ENCODE data around the gene RNF11. TPM values are rescaled to one million over a fixed set of nuclear protein-coding genes. Genes with fewer than 3 reads are reported as not detected.

Gene RNF11
- total RNA-seq, 1 experiment from 2014 or later = 67.5 TPM

DNA sequence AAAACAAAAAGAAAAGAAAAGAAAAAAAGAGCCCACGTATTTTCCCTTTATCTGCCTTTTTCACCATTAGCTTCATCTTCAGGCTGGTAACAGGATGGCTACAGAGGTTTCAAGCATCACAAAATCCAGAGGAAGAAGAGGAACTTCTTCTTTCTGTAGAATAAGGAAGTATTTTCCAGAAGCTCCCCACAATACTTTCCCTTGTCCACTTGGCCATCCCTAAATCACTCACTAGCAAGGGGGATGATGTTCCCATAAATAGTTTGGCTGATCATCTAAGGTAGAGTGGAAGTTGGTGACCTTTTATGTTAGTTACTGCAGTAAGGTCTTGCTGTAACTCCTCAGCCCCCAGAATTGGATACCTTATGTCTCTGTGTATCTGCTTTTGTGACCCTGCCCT is 45.1 kb upstream of the RNF11 start:
- intact Hi-C loops (cut with micrococcal nuclease; ENCODE audit: unreplicated experiment) = loop anchor here (2.0 to 5.0 kb wide), 2 partner anchors 104 to 106 kb away; no protein-coding TSS in a partner anchor
- no peaks in the 10 kb centered on the region for H3K9me3 ChIP-seq (ENCODE audit: low read depth, low read length, poor library complexity, severe bottlenecking)
- BruUV-seq (replicated peaks) = no TSS peak
- TF ChIP-seq, protein P1, sequence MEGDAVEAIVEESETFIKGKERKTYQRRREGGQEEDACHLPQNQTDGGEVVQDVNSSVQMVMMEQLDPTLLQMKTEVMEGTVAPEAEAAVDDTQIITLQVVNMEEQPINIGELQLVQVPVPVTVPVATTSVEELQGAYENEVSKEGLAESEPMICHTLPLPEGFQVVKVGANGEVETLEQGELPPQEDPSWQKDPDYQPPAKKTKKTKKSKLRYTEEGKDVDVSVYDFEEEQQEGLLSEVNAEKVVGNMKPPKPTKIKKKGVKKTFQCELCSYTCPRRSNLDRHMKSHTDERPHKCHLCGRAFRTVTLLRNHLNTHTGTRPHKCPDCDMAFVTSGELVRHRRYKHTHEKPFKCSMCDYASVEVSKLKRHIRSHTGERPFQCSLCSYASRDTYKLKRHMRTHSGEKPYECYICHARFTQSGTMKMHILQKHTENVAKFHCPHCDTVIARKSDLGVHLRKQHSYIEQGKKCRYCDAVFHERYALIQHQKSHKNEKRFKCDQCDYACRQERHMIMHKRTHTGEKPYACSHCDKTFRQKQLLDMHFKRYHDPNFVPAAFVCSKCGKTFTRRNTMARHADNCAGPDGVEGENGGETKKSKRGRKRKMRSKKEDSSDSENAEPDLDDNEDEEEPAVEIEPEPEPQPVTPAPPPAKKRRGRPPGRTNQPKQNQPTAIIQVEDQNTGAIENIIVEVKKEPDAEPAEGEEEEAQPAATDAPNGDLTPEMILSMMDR (conservative IDR thresholded peaks at IDR 0.05; ENCODE audit: low read depth, low read length) = no peak
- TF ChIP-seq EZH2 (IDR thresholded peaks at IDR 0.05; ENCODE audit: borderline replicate concordance, low read depth, low read length, poor library complexity, severe bottlenecking) = no peak
- no peak overlapping the region for H3K4me3 ChIP-seq (ENCODE audit: low read depth, low read length, poor library complexity, severe bottlenecking)
- no peaks in the 10 kb centered on the region for H3K27me3 ChIP-seq (replicated peaks; ENCODE audit: insufficient read depth, low read depth, low read length, poor library complexity)
- no peak for DNase-seq (ENCODE audit: low spot score)
- no peak overlapping the region for H3K27ac ChIP-seq (ENCODE audit: low read depth, low read length, poor library complexity, severe bottlenecking)
- no peaks in the 10 kb centered on the region for H3K36me3 ChIP-seq (ENCODE audit: insufficient read depth, low read length, poor library complexity, severe bottlenecking)
- ChIA-PET POLR2A (ENCODE audit: low non-redundant PET) (no interaction called here), CTCF (interaction anchor here (0.6 kb wide), 1 partner anchor 106 kb away, joined by 5 read pairs; no protein-coding TSS in a partner anchor)
- H3K4me1 ChIP-seq (ENCODE audit: insufficient read depth, low read length, poor library complexity, severe bottlenecking) = no peaks in the 10 kb centered on the region

DNA sequence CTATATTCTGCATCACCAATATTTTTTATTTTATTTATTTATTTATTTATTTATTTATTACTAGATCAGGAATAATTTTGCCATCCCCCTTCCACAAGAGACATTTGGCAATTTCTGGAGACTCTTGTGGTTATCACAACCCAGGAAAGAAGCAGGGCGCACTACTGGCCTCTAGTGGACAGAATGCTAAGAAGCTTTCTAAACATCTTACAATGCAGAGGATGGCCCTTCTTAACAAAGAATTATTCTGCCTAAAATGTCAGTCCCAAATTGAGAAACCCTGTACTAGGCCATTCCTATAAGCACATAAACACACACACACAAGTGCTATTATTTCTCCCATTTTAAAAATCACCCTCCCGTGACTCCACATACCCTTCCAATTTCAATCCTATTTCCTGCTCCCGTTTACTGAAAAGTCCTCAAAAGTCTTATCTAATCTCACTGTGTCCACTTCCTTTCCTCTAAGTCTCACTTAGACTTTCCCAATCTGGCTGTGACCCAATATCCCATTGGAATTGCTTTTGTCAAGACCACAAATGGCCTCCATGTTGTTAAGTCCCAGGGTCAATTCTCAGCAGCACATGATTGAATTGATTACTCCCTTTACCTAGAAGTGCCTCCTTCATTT is 43.7 kb upstream of the RNF11 start:
- intact Hi-C loops (cut with micrococcal nuclease; ENCODE audit: unreplicated experiment) = loop anchor here (2.0 to 5.0 kb wide), 2 partner anchors 105 to 418 kb away; no protein-coding TSS in a partner anchor
- ChIA-PET POLR2A (ENCODE audit: low non-redundant PET) (no interaction called here), CTCF (interaction anchor here (0.6 to 1.0 kb wide), 3 partner anchors 20 to 823 kb away, joined by 3 to 4 read pairs (median 3); no protein-coding TSS in a partner anchor)
- no TSS peak for BruUV-seq (replicated peaks)
- DNase-seq (ENCODE audit: low spot score) = peak; percentile 80
- Histone ChIP-seq H3K9me3 (ENCODE audit: low read depth, low read length, poor library complexity, severe bottlenecking) (no peaks in the 10 kb centered on the region), H3K27me3 (replicated peaks; ENCODE audit: insufficient read depth, low read depth, low read length, poor library complexity) (no peaks in the 10 kb centered on the region), H3K27ac (ENCODE audit: low read depth, low read length, poor library complexity, severe bottlenecking) (no peak overlapping the region), H3K4me1 (ENCODE audit: insufficient read depth, low read length, poor library complexity, severe bottlenecking) (no peaks in the 10 kb centered on the region), H3K36me3 (ENCODE audit: insufficient read depth, low read length, poor library complexity, severe bottlenecking) (no peaks in the 10 kb centered on the region), H3K4me3 (ENCODE audit: low read depth, low read length, poor library complexity, severe bottlenecking) (no peak overlapping the region)
- no peak for TF ChIP-seq EZH2 (IDR thresholded peaks at IDR 0.05; ENCODE audit: borderline replicate concordance, low read depth, low read length, poor library complexity, severe bottlenecking)
- TF ChIP-seq, protein P1 (conservative IDR thresholded peaks at IDR 0.05; ENCODE audit: low read depth, low read length) = peak; percentile 83

DNA sequence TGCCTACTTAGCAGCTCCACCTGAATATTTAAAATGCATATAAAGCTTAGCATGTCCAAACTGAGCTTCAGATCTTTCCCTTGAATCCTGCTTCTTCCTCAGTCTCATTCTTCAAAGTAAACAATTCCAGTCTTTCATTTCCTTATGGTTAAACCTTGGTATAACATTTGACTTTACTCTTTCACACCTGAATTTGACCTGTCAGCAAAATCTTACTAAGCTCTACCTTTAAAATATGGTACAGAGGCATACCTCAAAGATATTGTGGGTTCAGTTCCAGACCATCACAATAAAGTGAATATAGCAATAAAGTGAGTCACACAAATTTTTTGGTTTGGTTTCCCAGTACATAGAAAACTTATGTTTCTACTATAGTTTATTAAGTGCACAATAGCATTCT is 42.5 kb upstream of the RNF11 start:
- ChIA-PET POLR2A (ENCODE audit: low non-redundant PET) (interaction anchor here (0.7 kb wide), 1 partner anchor 10 kb away, joined by 3 read pairs; no protein-coding TSS in a partner anchor), CTCF (interaction anchor here (0.6 kb wide), 1 partner anchor 276 kb away, joined by 5 read pairs; no protein-coding TSS in a partner anchor)
- H3K4me1 ChIP-seq (ENCODE audit: insufficient read depth, low read length, poor library complexity, severe bottlenecking) = no peaks in the 10 kb centered on the region
- H3K9me3 ChIP-seq (ENCODE audit: low read depth, low read length, poor library complexity, severe bottlenecking) = no peaks in the 10 kb centered on the region
- no peaks in the 10 kb centered on the region for H3K27me3 ChIP-seq (replicated peaks; ENCODE audit: insufficient read depth, low read depth, low read length, poor library complexity)
- BruUV-seq (replicated peaks) = no TSS peak
- no peak for DNase-seq (ENCODE audit: low spot score)
- no peak overlapping the region for H3K4me3 ChIP-seq (ENCODE audit: low read depth, low read length, poor library complexity, severe bottlenecking)
- no peak overlapping the region for H3K27ac ChIP-seq (ENCODE audit: low read depth, low read length, poor library complexity, severe bottlenecking)
- intact Hi-C loops (cut with micrococcal nuclease; ENCODE audit: unreplicated experiment) = loop anchor here (2.0 to 5.0 kb wide), 2 partner anchors 106 to 419 kb away; no protein-coding TSS in a partner anchor
- H3K36me3 ChIP-seq (ENCODE audit: insufficient read depth, low read length, poor library complexity, severe bottlenecking) = no peaks in the 10 kb centered on the region
- TF ChIP-seq, protein P1 (conservative IDR thresholded peaks at IDR 0.05; ENCODE audit: low read depth, low read length) = no peak
- no peak for TF ChIP-seq EZH2 (IDR thresholded peaks at IDR 0.05; ENCODE audit: borderline replicate concordance, low read depth, low read length, poor library complexity, severe bottlenecking)
